ENCODE results near the gene FHIP1B. TPM values are rescaled to one million over a fixed set of nuclear protein-coding genes. Genes with fewer than 3 reads are reported as not detected.
A peak's percentile ranks its signal among the peaks of the same experiment; 100 is the strongest.

The FHIP1B gene
- total RNA-seq, 1 experiment from 2014 or later: 11.3 TPM

DNA sequence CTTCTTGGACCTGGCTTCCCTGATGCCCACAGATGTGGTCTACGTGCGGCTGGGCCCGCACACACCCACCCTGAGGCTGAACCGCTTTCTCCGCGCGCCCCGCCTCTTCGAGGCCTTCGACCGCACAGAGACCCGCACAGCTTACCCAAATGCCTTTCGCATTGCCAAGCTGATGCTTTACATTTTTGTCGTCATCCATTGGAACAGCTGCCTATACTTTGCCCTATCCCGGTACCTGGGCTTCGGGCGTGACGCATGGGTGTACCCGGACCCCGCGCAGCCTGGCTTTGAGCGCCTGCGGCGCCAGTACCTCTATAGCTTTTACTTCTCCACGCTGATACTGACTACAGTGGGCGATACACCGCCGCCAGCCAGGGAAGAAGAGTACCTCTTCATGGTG is 5.7 kb upstream of the FHIP1B start:
- DNase-seq (ENCODE audit: low read depth): no peak

GRCh38 chr11:6238902-6239301 is 4.5 kb upstream of the FHIP1B start, which contains the start of gene CNGA4:
TSS of gene CNGA4 (plus strand) at chr11:6239089. CDS start at chr11:6239207, 118 bp downstream.
- no peak for DNase-seq (ENCODE audit: low read depth)

DNA sequence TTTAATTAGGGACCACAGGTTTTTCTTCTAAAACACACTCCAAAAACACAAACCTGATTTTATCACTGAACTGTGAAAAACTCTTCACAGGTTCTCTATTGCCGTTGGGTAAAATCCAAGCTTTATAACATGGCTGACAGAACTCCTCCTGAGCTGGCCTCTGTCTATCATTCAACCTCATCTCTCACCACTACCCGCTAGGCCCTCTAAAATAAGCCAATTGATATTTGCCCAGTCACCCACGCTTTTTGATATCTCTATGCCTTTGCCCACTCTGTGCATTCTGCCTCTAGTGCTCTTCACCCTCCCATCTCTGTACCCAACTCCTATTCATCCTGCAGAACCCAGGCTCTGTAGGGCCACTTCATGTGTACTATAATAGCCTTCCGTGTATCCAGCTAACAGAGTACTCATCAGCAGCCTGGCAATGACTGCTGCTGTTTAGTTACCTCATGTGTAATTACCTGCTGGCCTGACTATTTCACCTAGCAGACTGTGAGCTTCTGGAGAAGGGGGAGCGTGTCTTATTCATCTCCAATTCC is 3.4 kb upstream of the FHIP1B start:
- no peak for DNase-seq (ENCODE audit: low read depth)

- DNase-seq (ENCODE audit: low read depth): no peak
These were observed 2.8 kb upstream of the FHIP1B start for GRCh38 chr11:6237266-6237665.

DNA sequence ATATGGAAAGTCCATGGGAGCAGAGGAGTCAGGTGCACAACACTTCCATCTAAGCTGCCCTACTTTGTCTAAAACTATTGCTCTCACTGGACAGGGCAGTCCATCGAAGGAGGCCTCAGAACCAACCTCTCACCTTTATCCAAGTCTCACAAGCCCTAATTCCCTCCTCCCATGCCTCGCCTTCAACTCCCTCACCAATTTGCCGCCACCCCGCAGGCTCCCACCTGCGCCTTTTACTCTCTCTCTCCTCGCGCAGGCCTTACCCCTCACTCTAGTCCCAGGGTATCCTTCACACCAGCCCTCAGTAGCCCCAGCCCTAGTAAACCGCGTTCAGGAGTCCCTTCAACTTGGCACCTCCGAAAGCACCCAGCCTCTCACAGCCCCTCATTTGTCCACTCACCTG is 451 bp downstream of the FHIP1B start:
- peak; percentile 18 for DNase-seq (ENCODE audit: low read depth)

DNA sequence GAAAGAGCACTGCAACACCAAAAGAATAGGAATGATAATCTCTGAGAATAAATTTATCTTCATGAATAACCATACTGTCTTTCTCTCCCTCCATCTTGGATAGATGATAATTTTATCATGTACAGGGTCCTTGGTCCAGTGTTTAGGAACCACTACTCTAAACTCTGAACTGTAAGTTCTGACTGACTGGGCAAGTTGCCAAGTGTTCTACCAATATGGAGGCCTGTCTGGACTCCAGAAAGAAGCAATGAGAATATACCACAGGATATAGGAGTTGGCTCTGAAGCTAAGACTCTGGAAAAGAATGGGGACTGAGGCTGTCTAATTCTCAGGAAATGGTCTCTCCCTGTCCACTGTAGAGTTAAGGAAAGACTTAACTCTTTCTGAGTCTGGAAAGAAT is 1.5 kb downstream of the FHIP1B start:
- DNase-seq (ENCODE audit: low read depth): no peak

DNA sequence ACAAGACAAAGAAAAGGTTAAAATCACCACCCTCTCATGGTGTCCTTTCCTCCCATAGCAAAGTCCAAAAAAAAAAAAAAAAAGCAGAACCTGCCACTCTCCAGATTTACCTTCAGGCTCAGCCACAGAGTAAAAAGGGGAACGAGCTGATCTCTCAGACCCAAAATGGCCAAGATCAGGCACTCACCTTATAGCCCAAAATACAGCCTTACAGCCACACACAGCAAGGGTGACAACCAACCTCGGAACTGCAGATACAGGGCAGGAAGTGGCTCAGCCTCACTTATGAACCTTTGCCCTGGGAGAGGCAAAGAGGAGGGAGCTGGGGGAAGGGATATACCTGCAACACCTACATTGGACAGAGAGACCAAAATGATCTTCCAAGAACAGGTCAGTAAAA is 4.5 kb downstream of the FHIP1B start:
- DNase-seq (ENCODE audit: low read depth): no peak

DNA sequence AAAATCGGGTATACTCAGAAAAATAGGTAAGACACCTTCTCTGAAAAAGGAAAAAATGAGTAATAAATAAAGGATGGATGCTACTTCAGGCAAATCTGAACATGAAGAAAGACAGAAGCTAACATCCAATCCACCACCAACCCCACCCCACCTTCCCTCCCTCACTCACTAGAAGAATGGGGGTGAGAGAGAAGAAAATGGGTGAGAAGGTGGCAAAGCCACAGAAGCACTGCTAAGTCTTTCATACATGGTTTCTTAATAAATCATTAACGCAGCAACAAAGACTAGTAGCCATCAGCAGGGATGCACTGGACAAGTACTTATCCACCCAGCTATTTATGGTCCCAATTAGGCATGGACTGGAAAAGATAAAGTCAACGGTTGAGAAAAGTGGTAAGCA is 5.9 kb downstream of the FHIP1B start:
- no peak for DNase-seq (ENCODE audit: low read depth)

- DNase-seq (ENCODE audit: low read depth): no peak
These were observed 8.5 kb downstream of the FHIP1B start for GRCh38 chr11:6225896-6226295.

DNA sequence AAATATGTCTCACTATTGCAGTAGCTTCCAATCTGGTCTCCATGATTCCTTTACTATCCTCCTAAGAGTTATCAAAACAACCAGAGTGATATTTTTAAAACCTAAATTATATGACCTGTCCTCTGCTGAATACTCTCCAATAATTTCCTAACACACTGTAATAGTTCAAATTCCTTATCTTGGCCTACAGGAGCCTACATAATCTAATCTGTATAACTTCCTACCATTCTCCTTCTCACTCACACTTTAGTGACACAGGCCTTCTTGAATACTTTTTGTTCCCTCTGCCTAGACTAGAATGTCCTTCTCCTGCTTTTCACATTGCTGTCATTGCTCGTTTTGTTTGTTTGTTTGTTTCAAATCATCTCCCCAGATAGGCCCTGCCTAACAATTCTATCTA is 9.4 kb downstream of the FHIP1B start:
- no peak for DNase-seq (ENCODE audit: low read depth)

- DNase-seq (ENCODE audit: low read depth): no peak
These were observed 10.0 kb downstream of the FHIP1B start for GRCh38 chr11:6224421-6224820.

DNA sequence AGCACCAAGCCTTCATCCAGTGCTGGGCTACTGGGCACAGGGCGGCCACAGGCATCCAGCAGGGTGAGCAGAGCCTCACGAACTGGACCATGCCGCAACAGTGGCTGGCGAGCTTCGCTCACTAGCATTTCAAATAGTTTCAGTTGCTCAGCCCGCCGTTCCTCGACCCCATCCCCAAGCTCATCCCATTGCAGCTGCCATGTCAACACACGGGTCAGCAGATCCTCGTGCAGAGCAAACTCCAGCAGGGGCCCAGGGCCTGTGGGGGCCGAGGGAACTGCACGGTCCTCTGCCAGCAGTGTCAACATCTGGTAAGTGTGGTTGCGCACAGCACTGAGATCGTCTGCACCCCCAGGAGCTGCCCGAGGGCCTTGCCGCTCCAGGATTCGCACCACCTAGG is 10.6 kb downstream of the FHIP1B start:
- DNase-seq (ENCODE audit: low read depth): no peak

DNA sequence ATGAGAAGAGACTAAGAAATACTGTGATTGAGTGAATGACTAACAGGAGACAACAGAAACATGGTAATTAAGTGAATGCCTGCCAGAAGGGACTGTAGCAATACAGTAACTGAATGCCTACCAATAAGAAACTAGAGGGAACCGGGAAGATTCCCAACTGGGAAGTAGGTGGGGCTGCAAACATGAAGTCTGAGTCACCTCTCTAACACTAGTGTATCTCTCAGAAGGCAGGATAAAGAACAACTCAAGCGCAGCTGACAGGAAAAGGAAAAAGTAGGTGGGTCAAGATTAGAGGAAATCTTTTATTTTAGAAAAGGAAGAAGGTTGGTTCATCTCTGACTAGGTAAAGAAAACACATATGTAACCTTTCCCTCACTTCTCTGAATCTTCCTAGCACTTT is 15.1 kb downstream of the FHIP1B start:
- peak; percentile 88 for DNase-seq (ENCODE audit: low read depth)

- DNase-seq (ENCODE audit: low read depth): no peak
These were observed 16.7 kb downstream of the FHIP1B start for GRCh38 chr11:6217722-6218121.

DNA sequence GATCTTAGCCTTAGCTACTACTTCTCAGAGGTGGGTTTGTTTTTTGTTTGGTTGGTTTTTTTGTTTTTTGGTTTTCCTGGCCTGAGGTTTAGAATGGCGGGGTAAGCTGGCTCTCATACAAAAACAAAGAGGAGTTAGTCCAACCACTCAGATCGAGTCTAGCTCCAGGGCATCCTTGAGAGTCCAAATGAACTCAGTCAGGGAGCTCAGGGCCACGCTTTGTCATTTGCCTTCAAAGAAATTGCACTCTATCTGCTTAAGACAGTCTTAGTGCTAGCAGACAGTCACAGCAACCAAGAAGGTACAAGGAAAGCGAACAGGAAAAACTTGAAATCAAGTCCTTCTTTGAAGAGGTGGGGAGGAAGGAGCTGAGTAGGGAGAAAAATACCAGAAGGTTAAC is 17.9 kb downstream of the FHIP1B start:
- no peak for DNase-seq (ENCODE audit: low read depth)

- DNase-seq (ENCODE audit: low read depth): no peak
These were observed 19.9 kb downstream of the FHIP1B start for GRCh38 chr11:6214530-6214929.

DNA sequence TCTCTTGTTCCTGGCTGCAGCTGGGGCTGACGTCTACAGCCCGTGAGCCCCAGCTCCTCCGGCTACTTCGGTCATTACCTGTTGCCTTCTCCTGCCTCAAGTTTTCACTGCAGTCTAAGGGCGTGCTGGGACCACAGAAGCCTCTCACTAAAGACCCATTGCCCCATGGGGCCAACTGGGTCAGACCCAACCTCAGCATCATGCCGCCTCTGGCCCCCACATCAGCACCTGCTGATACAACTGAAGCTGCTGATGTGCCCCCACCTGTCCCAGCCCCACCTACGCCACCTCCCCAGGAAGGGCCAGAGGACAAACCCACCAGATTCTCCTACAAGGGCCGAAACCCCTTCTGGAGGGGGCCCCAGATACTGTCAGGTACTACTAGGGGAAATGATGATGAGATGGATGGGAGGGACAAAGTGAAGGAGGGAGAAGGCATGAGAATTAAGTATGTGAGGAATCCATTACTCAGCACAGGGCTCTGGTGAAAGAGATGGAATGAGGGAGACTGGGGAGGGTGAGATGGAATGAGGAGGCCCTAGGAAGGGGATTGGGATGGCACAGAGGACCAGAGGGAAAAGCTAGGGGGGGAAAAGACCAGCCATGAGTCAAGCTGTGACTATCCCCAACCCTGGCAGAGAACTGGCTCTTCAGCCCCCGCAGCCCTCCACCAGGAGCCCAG is 24.0 kb downstream of the FHIP1B start:
- DNase-seq (ENCODE audit: low read depth): no peak

GRCh38 chr11:6209801-6210200 is 24.6 kb downstream of the FHIP1B start:
- DNase-seq (ENCODE audit: low read depth): no peak

- no peak for DNase-seq (ENCODE audit: low read depth)
These were observed 27.8 kb downstream of the FHIP1B start for GRCh38 chr11:6206456-6207180.

DNA sequence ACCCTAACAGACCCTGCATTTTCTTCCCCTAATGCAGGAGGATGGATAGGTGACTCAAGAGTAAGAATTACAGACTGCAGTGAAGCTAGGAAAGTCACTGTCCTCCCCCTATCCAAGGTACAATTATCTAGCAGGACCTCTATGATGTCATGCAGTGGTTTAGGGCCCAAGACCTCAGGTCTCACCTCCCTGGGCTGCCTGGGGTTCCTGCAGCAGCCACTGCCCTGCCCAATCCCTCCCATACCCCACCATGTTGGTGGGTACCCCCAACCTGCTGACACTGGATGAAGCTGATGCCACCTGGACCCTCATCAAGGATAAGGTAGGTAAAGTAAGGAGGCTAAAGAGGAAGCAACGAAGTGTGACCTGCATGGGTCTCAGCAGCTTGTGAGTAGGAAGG is 29.1 kb downstream of the FHIP1B start, which contains the start of gene C11orf42:
Gene C11orf42, plus strand, starts transcription at position 192 of the 400 bp plus-strand sequence. Its CDS starts 59 bp downstream, at position 251.
- no peak for DNase-seq (ENCODE audit: low read depth)

- DNase-seq (ENCODE audit: low read depth): no peak
These were observed 29.7 kb downstream of the FHIP1B start for GRCh38 chr11:6204706-6205105.

- no peak for DNase-seq (ENCODE audit: low read depth)
These were observed 31.1 kb downstream of the FHIP1B start for GRCh38 chr11:6203327-6203726.

GRCh38 chr11:6202041-6202440 is 32.4 kb downstream of the FHIP1B start:
- DNase-seq (ENCODE audit: low read depth): no peak
